Vagina (tissue), 2 donors: ENCODE results near the gene SLC37A1.

Experiments
- POLR2A ChIP-seq, 2 donors: fragments of 450-650 bp; IDR thresholded peaks; one replicate each; pipeline ENCODE4 v1.6.1; 2017; ENCODE audit warnings: antibody characterized with exemption in 2 of 2, mild to moderate bottlenecking in 2 of 2, moderate library complexity in 2 of 2
- POLR2AphosphoS5 ChIP-seq, 2 donors: sonication (generic); formaldehyde crosslinking; IDR thresholded peaks; one replicate each; pipeline ENCODE4 v1.9.0; 2017; ENCODE audit warnings: antibody characterized with exemption in 2 of 2, mild to moderate bottlenecking in 2 of 2, low read depth in 1 of 2; ENCODE audit not compliant: insufficient read depth in 1 of 2
- TF ChIP-seq, protein P1 (sequence below), 3 experiments: fragments of 450-650 bp in 2 of 3; fragments of 200-600 bp in 1 of 3; sonication (generic) in 1 of 3; IDR thresholded peaks; one replicate each; pipeline ENCODE4 v1.5.1; 2017 to 2019; ENCODE audit warnings: antibody characterized with exemption in 3 of 3, mild to moderate bottlenecking in 2 of 3, moderate library complexity in 2 of 3

DNA sequence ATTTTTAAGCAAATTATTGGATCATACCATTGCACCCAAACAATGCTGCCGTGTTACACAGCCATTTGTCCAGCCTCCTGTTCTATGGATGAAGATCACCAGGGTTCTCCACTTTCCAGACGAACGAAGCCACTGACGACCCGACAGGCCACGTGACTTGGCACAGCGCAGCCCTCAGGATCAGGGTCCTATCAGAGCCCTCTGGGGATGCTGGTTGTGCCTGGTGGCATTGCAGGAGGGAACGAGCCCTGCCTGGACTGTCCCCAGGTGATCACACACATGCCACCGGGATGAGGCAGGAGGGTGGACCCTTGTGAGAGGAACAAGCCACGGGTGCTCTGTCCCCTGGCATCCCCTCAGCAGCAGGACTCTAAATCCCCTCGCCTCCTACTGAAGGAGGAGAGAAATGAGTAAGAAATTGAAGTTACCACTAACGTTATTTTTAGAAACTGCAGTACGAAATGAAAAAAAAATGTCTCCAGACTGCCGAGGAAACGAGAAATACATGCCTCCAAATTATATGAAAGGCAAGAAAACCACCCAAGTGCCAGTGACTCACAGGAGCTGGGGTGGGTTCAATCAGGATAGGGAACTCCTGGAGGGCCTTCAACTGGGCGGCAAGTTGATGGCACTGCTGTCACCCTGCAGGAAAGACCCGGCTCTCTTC lies 81.1 kb downstream of the SLC37A1 start:
- TF ChIP-seq, protein P1, sequence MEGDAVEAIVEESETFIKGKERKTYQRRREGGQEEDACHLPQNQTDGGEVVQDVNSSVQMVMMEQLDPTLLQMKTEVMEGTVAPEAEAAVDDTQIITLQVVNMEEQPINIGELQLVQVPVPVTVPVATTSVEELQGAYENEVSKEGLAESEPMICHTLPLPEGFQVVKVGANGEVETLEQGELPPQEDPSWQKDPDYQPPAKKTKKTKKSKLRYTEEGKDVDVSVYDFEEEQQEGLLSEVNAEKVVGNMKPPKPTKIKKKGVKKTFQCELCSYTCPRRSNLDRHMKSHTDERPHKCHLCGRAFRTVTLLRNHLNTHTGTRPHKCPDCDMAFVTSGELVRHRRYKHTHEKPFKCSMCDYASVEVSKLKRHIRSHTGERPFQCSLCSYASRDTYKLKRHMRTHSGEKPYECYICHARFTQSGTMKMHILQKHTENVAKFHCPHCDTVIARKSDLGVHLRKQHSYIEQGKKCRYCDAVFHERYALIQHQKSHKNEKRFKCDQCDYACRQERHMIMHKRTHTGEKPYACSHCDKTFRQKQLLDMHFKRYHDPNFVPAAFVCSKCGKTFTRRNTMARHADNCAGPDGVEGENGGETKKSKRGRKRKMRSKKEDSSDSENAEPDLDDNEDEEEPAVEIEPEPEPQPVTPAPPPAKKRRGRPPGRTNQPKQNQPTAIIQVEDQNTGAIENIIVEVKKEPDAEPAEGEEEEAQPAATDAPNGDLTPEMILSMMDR (IDR thresholded peaks at IDR 0.05), result no peak
- TF ChIP-seq POLR2A (IDR thresholded peaks at IDR 0.05) (no peak), POLR2AphosphoS5 (IDR thresholded peaks at IDR 0.05; ENCODE audit: insufficient read depth in 1 of 2, low read depth in 1 of 2) (no peak)
